Measurements from ENCODE around the gene MGLL.

DNA sequence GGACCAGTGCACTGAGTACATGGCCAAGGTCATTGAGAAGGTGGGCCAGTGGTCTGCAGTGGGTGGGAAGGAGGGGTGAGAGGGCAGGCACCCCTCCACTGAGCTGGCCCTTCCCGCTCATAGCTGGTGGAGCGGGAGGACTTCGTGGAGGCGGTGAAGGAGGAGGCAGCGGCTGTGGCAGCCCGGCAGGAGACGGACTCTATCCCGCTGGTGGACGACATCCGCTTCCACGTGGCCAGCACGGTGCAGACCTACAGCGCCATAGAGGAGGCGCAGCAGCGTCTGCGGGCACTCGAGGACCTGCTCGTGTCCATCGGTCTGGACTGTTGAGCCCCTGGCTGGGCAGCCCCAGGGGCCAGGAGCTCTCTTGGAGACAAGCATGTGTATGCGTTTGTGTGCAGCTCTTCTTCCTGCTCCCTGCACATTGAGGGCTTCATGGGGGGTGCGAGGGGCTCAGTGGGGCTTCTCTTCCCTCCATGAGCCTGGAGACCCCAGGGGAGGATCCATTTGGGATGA is 142.1 kb downstream of the MGLL start:
- TF ChIP-seq, protein P1, sequence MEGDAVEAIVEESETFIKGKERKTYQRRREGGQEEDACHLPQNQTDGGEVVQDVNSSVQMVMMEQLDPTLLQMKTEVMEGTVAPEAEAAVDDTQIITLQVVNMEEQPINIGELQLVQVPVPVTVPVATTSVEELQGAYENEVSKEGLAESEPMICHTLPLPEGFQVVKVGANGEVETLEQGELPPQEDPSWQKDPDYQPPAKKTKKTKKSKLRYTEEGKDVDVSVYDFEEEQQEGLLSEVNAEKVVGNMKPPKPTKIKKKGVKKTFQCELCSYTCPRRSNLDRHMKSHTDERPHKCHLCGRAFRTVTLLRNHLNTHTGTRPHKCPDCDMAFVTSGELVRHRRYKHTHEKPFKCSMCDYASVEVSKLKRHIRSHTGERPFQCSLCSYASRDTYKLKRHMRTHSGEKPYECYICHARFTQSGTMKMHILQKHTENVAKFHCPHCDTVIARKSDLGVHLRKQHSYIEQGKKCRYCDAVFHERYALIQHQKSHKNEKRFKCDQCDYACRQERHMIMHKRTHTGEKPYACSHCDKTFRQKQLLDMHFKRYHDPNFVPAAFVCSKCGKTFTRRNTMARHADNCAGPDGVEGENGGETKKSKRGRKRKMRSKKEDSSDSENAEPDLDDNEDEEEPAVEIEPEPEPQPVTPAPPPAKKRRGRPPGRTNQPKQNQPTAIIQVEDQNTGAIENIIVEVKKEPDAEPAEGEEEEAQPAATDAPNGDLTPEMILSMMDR (IDR thresholded peaks at IDR 0.05) = no peak
- no peak for TF ChIP-seq POLR2A (IDR thresholded peaks at IDR 0.05)
- TF ChIP-seq POLR2AphosphoS5 (IDR thresholded peaks at IDR 0.05) = no peak

Data from breast epithelium (tissue), 3 donors.